A673 (cell line): ENCODE results near the gene KATNB1.

Source experiments
- CTCF ChIP-seq: fragments of 300-800, 200-600 bp; sonication (generic); conservative IDR thresholded peaks from 2 replicates; pipeline ENCODE4 v1.5.1; 2017; ENCODE audit warnings: low read depth, mild to moderate bottlenecking, antibody characterized with exemption, low read length, moderate library complexity, mixed read lengths
- EZH2 ChIP-seq: fragments of 200-600 bp; sonication (generic); IDR thresholded peaks from 2 replicates; pipeline ENCODE4 v1.6.1; 2017; ENCODE audit warnings: borderline replicate concordance, low read depth, mild to moderate bottlenecking, mixed read lengths, antibody characterized with exemption, low read length; ENCODE audit not compliant: poor library complexity, severe bottlenecking

GRCh38 chr16:57742543-57742942 is 7.0 kb downstream of the KATNB1 start:
- TF ChIP-seq CTCF (no peak), EZH2 (no peak)
